GM10248 (cell line): Measurements from ENCODE around the gene SOS1.

Source experiments
- CTCF ChIA-PET: fragments of 300-600 bp; sonication (Branson Sonifier 250); formaldehyde crosslinking; extraction: SDS; loops from one replicate; lab custom pipeline; 2021; ENCODE audit warnings: antibody characterized with exemption; lab: Yijun Ruan, JAX
- POLR2A ChIA-PET: fragments of 350-650 bp; sonication (Branson Sonifier 250); formaldehyde crosslinking; extraction: SDS; loops from one replicate; lab custom pipeline; 2020; ENCODE audit warnings: antibody characterized with exemption; lab: Yijun Ruan, JAX
- DNase-seq: peaks from one replicate; pipeline ENCODE4 v3.0.0; 2012; ENCODE audit errors: extremely low spot score
- CTCF ChIP-seq: IDR thresholded peaks from 2 replicates; pipeline ENCODE4 v1.5.1; 2012; ENCODE audit warnings: mild to moderate bottlenecking, low read depth; ENCODE audit errors: extremely low read depth, missing control alignments, control extremely low read depth

SOS1 gene

GRCh38 chr2:38948995-38949394, 171.9 kb downstream of the SOS1 start:
- CTCF ChIA-PET, result interaction anchor here (0.8 to 9.5 kb wide), 5 partner anchors 11 to 279 kb away, joined by 3 to 238 read pairs (median 18); no protein-coding TSS in a partner anchor
- TF ChIP-seq CTCF, result no peak
- POLR2A ChIA-PET, result no interaction called here
- DNase-seq, result no peak

- ChIA-PET POLR2A (interaction anchor here (1.1 kb wide), 1 partner anchor 197 kb away, joined by 3 read pairs; the partner anchor contains the start of gene SRSF7), CTCF (interaction anchor here (1.2 to 9.5 kb wide), 28 partner anchors 8 to 284 kb away, joined by 3 to 238 read pairs (median 8); no protein-coding TSS in a partner anchor)
- no peak for DNase-seq
Observed at GRCh38 chr2:38948387-38948882, 172.4 kb downstream of the SOS1 start.

GRCh38 chr2:38947241-38948239, 173.3 kb downstream of the SOS1 start:
- TF ChIP-seq CTCF, result peak; percentile 75
- ChIA-PET POLR2A (interaction anchor here (1.1 kb wide), 1 partner anchor 196 kb away, joined by 3 read pairs; the partner anchor contains the start of gene SRSF7), CTCF (interaction anchor here (0.6 to 9.5 kb wide), 46 partner anchors 9 to 838 kb away, joined by 3 to 238 read pairs (median 5); partner anchors contain the start of genes DHX57 and MORN2)
- peak; percentile 75 for DNase-seq

More at GRCh38 chr2:38948387-38948882, 172.4 kb downstream of the SOS1 start:
- no peak for TF ChIP-seq CTCF

- TF ChIP-seq CTCF, result no peak
- no peak for DNase-seq
- ChIA-PET CTCF (interaction anchor here (1.0 to 9.5 kb wide), 15 partner anchors 8 to 285 kb away, joined by 3 to 238 read pairs (median 12); no protein-coding TSS in a partner anchor), POLR2A (no interaction called here)
Observed at GRCh38 chr2:38945911-38946310, 174.9 kb downstream of the SOS1 start.

GRCh38 chr2:38945372-38945771, 175.5 kb downstream of the SOS1 start:
- ChIA-PET POLR2A (no interaction called here), CTCF (interaction anchor here (1.2 to 9.5 kb wide), 8 partner anchors 10 to 282 kb away, joined by 3 to 238 read pairs (median 12); no protein-coding TSS in a partner anchor)
- DNase-seq, result no peak
- no peak for TF ChIP-seq CTCF

GRCh38 chr2:38943784-38944183, 177.1 kb downstream of the SOS1 start:
- POLR2A ChIA-PET, result no interaction called here
- no peak for TF ChIP-seq CTCF
- no peak for DNase-seq
- CTCF ChIA-PET, result no interaction called here
